CD4-positive, alpha-beta T cell treated with Interferon alpha-2 for 1 hour (primary cell): ENCODE data around the gene ABHD15.
"Not testable (repeated sequence)": the region's sequence is repeated elsewhere in the genome, so short reads cannot be mapped to it uniquely, and the experiment has no call there.

Experiments used
- DNase-seq, 2 donors: peaks; one replicate each; pipeline ENCODE4 v3.0.0-alpha.2; 2020 to 2022

Gene ABHD15

DNA sequence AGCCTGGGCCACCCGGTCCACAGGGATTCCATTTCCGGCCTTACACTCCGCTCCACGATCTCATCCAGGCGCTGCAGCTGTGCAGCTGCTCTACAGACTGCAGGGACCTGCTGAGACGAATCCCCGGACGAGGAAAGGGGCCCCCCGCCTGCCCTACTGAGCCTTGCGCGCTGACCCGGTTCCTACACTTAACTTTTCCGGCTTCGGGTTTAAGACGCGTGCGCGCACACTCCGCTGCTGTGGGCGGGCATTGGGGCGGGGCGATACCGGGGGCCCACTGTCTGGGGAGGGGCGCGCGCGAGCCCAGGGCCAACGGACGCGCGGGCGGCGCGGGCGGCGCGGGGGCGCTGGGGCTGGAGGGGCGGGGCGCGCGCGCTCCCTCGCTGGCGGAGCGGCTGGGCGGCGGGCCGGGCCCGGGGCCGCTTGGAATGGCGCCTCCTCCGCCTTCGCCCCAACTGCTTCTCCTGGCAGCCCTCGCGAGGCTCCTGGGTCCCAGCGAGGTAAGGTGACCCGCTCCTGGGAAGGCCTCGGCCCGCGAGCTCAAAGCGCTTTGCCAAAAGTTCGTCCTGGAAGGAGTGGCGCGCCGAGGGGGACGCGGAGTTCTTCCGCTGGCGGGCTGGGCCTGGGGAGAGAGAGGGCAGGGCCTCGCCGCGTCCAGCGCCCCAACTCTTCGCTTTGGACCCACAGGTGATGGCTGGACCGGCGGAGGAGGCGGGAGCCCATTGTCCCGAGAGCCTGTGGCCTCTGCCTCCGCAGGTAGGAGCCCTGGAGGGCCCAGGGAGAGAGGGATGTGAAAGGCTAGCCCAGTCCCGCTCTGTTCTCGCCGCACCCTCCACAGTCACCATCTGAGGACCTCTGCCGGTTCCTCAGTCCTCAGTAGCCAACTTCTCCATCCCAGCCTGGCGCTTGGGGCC is 1.8 kb upstream of the ABHD15 start, which contains the start of gene TP53I13:
TP53I13 (plus strand) TSS at position 371 of the 914 bp plus-strand sequence; CDS start at position 429, 58 bp downstream.
- DNase-seq = peak; percentile 87 to 94

DNA sequence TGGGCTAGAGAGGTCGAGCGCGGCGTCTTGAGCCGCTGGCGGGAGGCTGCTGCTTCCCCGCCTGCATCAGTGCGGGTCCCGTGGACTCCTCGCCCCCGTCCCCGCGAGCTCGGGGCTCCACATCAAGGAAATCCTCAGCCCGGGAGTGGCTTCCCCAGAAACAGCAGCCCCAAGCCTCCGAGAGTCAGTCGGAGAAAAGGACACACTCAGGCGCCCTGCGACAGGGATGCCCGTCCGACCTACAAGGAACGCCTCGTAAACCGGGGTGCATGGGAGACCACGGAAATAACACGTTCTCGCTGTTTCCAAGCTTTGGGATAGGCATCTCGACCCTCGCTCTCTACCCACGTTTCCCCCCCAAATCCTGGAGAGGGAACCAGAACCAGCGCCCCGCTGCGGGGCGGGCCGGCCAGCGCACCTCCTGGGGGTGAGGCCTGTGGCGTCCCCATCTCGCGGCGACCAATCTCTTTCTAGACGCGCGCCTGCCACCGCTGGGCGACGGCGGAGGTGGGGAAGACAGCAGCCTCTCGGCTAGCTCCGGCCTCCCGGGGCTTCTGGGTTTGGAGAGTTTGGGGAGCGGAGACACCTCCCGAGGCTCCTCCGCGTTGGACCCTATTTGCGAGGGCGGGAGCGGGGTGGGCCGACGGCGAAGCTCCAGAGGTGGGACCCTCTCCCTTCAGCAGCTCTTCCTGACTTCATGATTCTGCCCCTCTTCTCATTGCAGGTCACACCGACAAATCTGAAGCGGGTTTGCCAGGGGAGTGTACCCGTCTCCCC is 905 bp upstream of the ABHD15 start:
- DNase-seq = peak; percentile 72 to 81

DNA sequence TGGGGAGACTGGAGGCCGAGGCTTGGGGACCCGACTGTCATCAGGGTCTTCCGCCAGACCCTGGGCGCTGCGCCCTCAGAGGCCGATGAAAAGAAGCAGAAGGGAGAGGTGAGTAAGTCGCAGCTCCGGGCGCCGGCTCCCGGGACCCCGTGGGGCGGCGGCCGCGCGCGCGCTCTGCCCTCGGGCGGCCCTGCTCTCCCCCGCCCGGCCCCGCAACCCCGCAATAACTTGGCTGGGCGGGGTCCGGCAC is 392 bp upstream of the ABHD15 start:
- DNase-seq = no peak

DNA sequence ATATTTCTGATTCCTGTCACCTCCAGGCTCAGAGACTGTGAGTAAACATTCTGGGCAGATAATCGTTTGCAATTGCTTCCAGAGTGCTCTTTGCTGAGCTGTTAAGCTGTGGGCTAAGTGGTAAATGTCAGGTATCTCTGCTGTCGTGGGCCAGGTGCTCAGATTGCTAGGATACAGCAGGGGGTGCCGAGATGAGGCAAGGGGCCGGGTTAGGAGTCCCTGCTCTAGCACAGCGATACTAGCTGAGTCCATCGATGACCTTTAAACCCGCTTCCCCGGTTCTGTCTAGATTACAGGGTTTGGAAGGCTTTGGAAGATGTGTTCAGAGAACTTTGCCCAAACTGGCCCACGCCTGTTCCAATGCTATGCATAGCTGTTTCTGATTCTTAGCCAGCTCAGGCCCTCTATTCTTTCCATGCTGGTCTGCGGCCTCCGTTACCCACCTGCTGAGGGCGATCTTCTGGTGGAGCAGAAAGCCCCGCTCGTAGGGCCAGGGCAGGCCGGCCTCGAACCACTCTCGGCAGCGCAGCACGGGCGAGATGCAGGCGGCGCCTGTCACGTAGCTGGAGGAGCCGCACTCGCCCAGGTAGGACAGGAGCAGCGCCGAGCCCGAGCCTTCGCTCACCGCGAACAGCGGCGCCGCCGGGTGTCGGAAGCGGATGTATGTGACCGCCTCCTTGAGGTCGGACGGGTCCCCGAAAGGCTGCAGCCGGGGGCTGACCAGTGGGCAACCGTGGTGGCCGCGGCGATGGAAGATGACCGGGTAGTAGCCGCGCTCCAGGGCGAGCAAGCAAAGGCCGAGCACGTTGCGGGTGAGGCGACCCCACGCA is 979 bp downstream of the ABHD15 start:
- peak; percentile 44 to 64 for DNase-seq

DNA sequence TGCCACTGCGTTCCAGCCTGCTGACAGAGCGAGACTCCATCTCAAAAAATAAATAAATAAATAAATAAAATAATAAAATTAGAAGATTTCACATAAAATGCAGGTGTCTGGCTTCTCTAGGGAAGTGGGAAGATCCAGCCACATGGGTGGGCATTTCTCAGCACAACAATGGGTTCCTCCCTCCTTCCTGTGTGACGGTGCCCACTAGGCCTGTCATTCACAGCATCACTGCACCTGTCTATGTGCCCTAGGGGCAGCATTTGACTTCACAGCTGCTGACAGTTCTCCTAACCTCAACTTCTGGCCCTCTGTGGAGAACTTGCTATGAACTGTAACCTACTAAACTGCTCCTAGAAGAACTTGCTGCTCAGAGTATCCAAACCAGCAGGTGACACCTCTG is 3.0 kb downstream of the ABHD15 start:
- peak; percentile 24 for DNase-seq

DNA sequence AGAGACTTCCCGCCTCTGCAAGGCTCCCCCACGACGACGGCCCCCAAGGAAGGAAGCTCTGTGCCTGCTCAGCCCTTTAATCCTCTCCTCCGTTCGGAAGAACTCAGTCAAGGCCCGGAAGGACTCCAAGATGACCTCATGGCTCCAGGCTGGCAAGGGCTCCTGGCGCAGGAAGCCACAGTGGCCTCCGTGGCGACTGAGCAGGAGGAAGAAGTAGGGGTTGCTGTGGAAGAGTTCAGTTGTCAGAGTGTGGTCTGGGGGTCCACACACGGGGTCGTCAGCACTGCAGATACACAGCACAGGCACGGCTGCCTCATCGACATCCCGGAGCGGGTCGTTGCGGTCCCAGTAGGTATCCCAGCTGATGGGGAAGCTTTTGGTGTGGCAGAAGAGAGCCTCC is 4.2 kb downstream of the ABHD15 start:
- no peak for DNase-seq

DNA sequence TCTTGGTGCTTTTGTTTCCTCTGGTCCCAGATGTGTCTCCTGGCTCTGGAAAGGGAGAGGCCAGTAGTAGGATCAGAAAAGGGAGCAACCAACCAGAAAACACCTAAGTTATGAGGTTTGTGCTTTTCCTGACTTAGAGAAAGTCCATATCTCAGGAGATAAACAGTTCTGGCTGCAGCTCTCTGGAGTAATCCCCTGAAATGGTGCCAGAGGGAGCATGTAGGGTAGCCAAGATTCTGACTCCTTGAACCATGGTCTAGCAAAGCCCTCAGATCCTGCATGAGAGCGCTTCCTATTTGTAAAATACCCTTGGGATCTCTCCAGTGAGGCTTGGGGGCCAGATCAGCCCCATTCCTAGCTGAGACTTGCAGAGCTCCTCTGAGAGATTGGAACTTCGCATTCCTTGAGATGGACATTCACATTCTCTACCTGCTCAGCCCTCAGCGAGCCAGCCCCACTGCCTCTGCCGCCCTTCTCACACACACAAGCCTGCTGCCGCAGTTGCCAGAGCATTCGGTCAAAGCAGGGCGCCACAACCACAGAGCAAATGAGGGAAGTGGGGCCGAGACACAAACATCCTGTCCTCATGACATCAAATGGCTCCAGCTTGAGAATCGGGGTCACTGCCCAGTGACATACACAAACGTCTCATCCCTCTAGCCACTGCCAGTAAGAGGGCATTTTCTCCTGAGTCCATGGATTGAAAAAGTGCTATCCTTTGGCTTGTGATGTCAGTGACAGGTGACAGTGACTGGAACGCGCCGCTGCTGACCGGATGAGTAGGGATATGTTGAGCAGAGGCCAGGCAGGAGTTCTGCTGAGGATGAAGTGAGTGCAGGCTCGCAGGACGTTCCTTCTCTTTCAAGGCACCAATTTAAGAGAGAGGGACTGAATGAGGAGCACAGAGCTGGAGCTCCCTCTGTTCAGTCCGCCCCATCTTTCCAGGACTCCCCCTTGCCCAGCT is 5.0 kb downstream of the ABHD15 start:
- DNase-seq = peak in 1 of 2 donors; percentile 54

DNA sequence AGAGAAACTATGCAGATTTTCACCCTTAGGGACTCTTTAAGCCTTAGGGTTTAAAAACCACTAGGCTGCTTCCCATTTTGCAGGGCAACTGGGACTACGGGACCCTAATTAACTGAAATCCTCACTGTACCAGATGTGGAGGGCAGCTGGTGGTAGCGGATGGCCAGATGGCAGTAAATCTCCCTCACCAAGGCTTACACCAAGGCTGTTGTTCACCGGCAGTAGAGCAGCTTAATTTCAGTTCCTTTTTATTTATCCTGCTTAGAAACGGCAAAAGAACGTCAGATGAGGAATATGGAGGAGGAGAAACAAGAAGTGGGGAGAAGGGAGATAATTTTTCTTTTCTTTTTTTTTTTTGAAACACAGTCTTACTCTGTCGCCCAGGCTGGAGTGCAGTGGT is 6.5 kb downstream of the ABHD15 start:
- no peak for DNase-seq

DNA sequence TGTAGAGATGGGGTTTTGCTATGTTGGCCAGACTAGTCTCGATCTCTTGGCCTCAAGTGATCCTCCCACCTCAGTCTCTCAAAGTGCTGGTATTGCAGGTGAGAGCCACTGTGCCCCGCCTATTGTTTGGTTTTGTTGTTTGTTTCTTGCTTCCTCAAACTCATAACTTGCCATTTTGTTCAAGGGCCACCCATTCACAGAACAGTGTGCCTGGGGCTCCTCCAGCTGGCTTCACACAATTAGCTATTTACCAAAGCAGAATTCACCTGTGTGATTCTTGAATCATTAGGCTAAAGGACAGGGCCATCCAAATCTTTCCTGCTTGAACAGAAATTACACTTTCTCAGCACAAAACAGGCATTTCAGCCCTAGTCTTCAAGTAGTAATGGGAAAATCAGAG is 7.2 kb downstream of the ABHD15 start:
- no peak for DNase-seq

DNA sequence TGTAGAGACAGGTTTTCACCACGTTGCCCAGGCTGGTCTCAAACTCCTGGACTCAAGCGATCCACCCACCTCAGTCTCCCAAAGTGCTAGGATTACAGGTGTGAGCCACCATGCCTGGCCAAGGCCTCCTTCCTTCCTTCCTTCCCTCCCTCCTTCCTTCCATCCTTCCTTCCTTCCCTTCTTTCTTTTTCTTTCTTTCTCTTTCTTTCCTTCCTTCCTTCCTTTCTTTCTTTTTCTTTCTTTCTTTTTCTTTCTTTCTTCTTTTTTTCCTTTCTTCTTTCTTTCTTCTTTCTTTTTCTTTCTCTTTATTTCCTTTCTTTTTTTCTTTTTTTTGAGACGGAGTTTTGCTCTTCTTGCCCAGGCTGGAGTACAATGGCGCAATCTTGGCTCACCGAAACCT is 8.7 kb downstream of the ABHD15 start:
- not testable (repeated sequence) for DNase-seq

DNA sequence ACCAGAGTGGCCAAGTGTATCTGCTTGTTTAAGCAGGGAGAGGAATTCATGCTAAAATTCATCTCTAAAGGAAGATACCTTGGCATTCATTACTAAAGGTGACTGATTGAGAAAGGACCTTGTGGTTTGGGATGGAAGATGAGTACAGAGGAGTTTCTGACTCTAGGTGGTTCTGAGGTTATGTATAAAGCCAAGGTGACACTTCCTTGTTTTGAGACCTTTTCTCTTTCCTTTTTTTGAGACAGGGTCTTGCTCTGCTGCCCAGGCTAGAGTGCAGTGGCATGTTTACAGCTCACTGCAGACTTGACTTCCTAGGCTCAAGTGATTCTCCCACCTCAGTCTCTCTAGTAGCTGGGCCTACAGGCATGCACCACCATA is 9.1 kb downstream of the ABHD15 start:
- DNase-seq = no peak

DNA sequence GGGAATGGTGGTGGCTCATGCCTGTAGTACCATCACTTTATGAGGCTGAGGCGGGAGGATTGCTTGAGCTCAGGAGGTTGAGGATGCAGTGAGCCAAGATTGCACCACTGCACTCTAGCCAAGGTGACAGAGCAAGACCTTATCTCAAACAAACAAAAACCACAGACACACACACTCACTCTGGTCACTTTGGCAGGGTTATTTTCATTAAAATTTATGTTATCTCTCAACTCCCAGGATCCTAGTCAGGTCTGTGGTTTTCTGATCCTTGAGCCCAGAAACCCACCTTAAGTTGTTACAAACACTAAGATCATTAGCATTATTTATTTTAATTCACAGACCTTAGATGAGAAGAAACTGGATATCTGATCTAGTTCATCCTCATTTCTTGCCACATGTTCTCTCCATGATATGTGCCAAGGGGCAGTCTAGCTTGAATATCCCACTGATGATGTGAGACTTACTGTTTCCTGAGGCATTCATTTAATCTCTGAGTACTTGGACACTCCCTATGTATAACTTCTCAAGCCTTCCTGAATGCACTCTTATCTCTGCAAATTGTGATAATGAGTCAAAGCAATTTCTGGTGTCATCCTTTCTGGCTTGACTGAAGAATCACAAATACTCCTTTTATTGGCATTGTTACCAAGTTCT is 9.6 kb downstream of the ABHD15 start:
- no peak for DNase-seq

DNA sequence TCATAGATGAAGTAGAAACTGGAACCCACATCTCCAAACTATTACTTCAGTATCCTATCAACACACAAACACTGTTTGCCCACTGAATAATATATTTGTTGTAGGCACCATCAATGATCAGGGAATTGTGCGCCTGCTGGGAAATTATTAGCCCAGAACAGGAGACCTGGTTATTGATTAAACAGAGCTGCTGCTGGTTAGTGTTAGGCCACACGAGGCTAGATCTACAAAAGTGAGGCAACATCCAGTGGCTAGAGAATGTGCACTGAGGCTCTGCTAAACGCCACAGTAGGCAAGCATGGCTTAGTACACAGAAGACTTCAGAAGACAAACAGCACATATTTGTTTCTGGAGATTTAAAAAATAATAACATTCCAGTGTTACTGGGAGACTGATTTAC is 11.0 kb downstream of the ABHD15 start:
- no peak for DNase-seq

DNA sequence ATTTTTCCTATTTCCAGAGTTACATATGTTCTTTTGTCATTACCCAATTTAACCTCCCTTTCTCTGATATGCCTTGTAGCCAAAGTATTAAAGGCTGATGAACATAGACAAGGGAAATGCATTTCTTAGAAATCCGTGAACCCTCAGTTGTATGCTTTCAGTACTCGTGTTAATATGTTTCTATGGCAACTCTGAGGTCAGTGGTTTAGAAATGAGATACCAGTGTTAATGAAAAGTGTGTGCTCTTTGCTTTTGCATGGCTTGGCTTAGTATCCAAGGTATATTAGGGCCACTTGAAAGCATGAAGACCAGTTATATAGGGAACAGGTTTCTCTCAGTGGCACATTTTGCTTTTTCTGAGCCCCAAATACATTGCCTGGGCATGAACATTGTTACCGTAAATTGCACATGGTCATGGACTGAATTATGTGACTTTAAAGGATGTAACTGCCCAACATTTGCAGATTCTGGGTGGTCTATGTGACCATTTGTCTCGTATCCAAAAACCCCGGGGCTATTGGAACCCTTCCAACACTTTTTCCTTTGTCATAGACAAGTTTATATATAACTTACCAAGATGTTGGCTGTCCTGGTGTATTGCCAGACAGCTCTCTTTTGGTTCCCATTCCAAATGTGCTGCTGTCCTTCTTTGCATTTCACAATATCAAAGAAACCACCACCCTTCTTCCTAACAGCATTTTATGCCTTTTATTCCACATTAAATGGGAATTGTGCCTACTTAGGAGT is 17.5 kb downstream of the ABHD15 start:
- peak in 1 of 2 donors; percentile 14 for DNase-seq

DNA sequence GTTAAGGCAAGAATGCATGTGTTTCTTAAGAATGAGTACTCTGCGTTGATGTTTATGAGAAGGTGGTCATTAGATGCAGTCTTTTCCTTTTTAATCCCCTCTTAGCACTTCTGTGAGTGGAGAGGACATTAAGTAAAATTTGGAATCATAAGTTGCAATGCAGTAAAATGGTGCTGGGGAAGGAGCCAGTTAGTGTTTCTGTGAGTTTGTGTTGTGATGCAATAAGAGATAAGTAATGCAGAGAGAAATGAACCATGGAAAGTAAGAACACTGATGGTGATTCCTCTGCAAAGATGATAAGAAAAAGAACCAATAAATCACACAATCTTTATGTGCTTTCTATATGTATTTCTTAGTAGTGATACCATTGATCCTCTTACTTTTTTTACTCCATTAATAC is 20.0 kb downstream of the ABHD15 start:
- DNase-seq = no peak

DNA sequence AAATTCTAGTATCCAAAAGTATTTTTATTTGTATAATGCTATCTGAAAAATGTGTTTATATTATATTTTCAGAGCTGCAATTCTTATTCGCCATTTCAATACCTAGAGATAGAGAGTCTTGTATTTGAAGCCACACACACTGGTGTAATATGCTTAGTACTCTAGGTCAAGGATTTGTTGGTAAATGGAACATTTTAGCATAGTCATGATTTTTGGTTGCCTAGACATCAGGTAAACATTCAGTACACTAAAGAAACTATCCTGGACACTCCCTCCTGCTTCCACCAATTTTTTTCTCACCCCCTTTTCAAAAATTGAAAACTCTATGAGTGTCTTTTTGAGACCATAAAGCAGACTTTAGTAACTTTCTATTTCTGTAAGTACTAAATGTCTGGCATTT is 20.8 kb downstream of the ABHD15 start:
- DNase-seq = no peak

DNA sequence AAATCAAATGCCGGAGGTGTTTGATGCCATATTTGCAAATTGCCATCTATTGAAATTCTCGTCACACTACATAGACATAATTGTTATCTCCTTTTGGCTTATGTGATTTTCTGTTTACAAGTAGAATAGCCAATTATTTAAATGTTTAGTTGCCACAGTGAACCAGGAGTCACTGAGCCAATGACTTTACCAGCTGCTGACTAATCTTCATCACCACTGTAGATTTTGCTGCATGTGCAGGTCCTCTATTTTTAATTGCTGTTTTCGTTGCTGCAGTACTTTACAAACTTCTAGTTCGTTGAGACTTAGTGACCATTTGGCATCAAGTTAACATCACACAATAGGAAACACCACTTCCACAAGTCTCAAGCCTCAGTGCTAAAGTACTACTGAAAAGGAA is 22.8 kb downstream of the ABHD15 start:
- no peak for DNase-seq

DNA sequence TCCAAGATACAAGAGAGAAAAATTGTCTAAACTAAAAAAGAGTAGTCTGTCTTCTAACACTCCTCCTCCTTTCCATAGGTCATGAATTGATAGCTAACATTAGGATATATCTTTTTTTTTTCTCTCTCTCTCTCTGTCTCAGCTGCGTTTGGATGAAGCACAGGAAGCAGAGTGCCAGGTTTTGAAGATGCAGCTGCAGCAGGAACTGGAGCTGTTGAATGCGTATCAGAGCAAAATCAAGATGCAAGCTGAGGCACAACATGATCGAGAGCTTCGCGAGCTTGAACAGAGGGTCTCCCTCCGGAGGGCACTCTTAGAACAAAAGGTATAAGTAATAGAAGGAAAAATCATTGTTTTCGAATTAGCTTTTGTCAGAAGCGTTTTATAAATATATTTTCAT is 32.9 kb downstream of the ABHD15 start:
- DNase-seq = no peak

DNA sequence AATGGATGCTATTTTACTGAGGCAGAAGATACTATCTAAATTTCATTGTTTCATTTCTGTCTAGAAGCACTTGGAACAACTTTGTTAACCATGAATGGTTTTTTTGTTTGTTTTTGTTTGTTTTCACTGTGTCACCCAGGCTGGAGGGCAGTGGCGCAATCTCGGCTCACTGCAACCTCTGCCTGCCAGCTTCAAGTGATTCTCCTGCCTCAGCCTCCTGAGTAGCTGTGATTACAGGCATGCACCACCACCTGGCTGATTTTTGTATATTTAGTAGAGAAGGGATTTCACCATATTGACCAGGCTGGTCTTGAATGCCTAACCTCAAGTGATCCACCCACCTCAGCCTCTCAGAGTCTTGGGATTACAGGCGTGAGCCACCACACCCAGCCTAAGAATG is 40.5 kb downstream of the ABHD15 start:
- no peak for DNase-seq

DNA sequence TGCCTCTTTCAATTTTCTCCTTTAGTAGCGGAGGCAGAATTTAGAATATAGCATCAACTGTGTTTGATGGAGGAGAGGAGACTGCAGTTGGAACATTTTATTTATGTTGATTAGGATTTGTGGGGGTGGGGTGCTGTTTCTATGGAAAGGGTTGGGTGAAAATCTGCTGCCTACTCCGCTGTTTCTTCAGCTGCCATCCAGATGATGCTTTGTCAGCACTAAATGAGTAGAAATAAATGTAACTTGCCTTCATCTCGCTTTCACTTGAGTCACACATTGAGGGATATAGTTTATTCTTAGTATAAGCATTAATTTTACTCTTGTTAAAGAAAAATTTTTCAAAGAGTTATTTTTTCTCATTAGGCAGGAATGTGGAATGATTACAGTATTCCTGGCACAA is 42.1 kb downstream of the ABHD15 start:
- no peak for DNase-seq

DNA sequence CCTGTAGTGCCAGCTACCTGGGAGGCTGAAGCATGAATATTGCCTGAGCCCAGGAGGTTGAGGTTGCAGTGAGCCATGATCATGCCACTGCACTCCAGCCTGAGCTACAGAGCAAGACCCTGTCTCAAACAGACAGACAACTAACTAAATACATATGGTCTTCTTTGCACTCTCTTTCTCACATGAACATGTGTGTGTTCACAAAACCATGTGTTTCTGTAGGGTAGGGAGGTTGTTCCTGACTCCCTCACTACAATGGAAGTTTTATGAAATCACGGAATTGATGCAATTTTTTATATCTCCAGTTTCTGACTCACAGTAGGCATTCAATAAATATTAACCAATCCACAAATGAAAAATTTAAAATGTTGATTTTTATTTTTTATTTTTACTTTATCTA is 48.5 kb downstream of the ABHD15 start:
- no peak for DNase-seq
